Mononuclear cell (primary cell): ENCODE data around the gene SLC25A48. TPM values are rescaled to one million over a fixed set of nuclear protein-coding genes. Genes with fewer than 3 reads are reported as not detected.

Experiments used
- H3K27me3 ChIP-seq: 2 replicates; pipeline ENCODE4 v1.6.0; 2011; ENCODE audit warnings: low read length, control low read depth; ENCODE audit not compliant: insufficient read depth
- H3K4me1 ChIP-seq: 2 replicates; pipeline ENCODE4 v1.5.1; 2011; ENCODE audit warnings: mild to moderate bottlenecking, low read length, control low read depth; ENCODE audit not compliant: insufficient read depth
- H3K4me3 ChIP-seq: 2 replicates; pipeline ENCODE4 v1.5.1; 2011; ENCODE audit warnings: mild to moderate bottlenecking, low read length, moderate library complexity
- H3K9me3 ChIP-seq: 2 replicates; pipeline ENCODE4 v1.5.1; 2011; ENCODE audit warnings: low read depth, mild to moderate bottlenecking, control low read depth, low read length
- total RNA-seq: library from RNA; depleted of rRNA; stranded (reverse); fragments of >200 nt; gene quantifications from one replicate; pipeline ENCODE4 v1.2.3, GENCODE V29; 2012

Gene SLC25A48
- total RNA-seq, 1 donor, result not detected

DNA sequence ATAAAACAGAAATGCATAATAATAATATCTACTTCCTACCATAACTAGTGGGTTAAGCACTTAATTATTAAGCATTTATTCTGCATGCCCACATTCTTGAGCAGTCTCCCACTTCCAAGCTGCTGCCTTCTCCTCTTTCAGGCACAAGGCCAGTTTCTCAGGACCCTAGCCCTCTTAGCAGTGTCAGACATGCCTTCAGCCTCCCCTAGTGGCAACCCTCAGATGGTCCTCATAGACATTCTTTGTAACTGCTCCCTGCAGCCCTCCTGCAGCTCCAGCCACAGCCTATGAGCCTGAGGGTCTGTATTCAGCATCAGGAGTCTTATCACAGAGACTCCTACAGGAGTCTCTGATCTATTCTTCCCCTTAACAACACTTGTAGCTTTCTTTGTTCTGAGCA is 57.3 kb downstream of the SLC25A48 start:
- Histone ChIP-seq H3K27me3 (peaks cover 8% of the 10 kb centered on the region), H3K9me3 (no peaks in the 10 kb centered on the region), H3K4me1 (peaks cover 4% of the 10 kb centered on the region), H3K4me3 (no peak overlapping the region)

GRCh38 chr5:135894276-135894675 is 59.8 kb downstream of the SLC25A48 start:
- Histone ChIP-seq H3K4me3 (no peak overlapping the region), H3K4me1 (no peaks in the 10 kb centered on the region), H3K27me3 (peaks cover 13% of the 10 kb centered on the region), H3K9me3 (no peaks in the 10 kb centered on the region)

GRCh38 chr5:135894789-135895188 is 60.3 kb downstream of the SLC25A48 start:
- H3K27me3 ChIP-seq, result peaks cover 13% of the 10 kb centered on the region
- no peaks in the 10 kb centered on the region for H3K4me1 ChIP-seq
- no peak overlapping the region for H3K4me3 ChIP-seq
- H3K9me3 ChIP-seq, result no peaks in the 10 kb centered on the region

GRCh38 chr5:135895474-135896006 is 61.1 kb downstream of the SLC25A48 start, which contains the start of gene IL9:
TSS of gene IL9 (minus strand) at chr5:135895841. CDS start at chr5:135895816, 25 bp downstream.
- Histone ChIP-seq H3K27me3 (peaks cover 17% of the 10 kb centered on the region), H3K9me3 (no peaks in the 10 kb centered on the region), H3K4me1 (no peaks in the 10 kb centered on the region), H3K4me3 (no peak within 1 kb of the TSS)

DNA sequence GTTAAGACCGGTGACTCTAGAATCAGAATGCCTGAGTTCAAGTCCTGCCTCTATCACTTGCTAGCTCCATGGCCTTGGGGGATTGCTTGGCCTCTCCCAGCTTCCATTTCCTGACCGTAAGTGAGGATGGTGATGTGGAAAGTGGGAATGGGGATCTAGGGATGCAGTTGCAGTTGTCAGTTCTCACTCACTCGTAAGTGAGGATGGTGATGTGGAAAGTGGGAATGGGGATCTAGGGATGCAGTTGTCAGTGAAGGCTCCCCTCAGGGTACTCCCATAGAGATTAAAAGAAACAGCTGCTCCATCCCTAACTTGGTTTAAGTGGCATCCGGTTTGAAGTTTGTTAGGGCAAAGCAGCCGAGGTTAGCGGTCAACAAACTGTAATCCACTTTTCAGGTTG is 64.2 kb downstream of the SLC25A48 start:
- no peaks in the 10 kb centered on the region for H3K4me1 ChIP-seq
- no peak overlapping the region for H3K4me3 ChIP-seq
- peaks cover 25% of the 10 kb centered on the region for H3K27me3 ChIP-seq
- H3K9me3 ChIP-seq, result no peaks in the 10 kb centered on the region

DNA sequence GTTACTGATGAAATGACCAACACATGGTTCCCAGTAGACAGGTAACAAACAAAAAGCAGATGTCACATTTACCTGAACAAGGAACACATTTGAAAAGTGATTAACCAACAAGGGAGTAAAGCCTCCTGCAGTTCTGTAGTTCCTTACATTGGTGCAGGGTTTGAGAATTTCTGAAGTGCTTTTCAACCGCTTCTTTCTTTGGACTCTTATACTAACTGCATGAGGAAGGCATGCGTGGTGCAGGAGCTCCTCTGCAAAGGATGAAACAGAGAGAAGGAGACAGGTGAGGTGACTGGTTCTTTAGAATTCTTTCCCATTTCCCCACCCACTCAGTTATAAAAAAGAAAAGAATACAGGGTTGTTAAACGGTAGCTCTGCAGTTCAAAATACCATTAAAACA is 65.8 kb downstream of the SLC25A48 start:
- Histone ChIP-seq H3K9me3 (no peaks in the 10 kb centered on the region), H3K4me3 (no peak overlapping the region), H3K4me1 (no peaks in the 10 kb centered on the region), H3K27me3 (peaks cover 24% of the 10 kb centered on the region)

- H3K9me3 ChIP-seq, result no peaks in the 10 kb centered on the region
- H3K4me1 ChIP-seq, result no peaks in the 10 kb centered on the region
- H3K27me3 ChIP-seq, result peaks cover 24% of the 10 kb centered on the region
- H3K4me3 ChIP-seq, result no peak overlapping the region
These were observed 67.2 kb downstream of the SLC25A48 start for GRCh38 chr5:135901633-135902032.

GRCh38 chr5:135905144-135905543 is 70.7 kb downstream of the SLC25A48 start:
- no peak overlapping the region for H3K4me3 ChIP-seq
- no peaks in the 10 kb centered on the region for H3K9me3 ChIP-seq
- H3K27me3 ChIP-seq, result peaks cover 30% of the 10 kb centered on the region
- no peaks in the 10 kb centered on the region for H3K4me1 ChIP-seq

- Histone ChIP-seq H3K27me3 (peaks cover 25% of the 10 kb centered on the region), H3K9me3 (no peaks in the 10 kb centered on the region), H3K4me1 (no peaks in the 10 kb centered on the region), H3K4me3 (no peak overlapping the region)
These were observed 79.5 kb downstream of the SLC25A48 start for GRCh38 chr5:135913713-135914626.

DNA sequence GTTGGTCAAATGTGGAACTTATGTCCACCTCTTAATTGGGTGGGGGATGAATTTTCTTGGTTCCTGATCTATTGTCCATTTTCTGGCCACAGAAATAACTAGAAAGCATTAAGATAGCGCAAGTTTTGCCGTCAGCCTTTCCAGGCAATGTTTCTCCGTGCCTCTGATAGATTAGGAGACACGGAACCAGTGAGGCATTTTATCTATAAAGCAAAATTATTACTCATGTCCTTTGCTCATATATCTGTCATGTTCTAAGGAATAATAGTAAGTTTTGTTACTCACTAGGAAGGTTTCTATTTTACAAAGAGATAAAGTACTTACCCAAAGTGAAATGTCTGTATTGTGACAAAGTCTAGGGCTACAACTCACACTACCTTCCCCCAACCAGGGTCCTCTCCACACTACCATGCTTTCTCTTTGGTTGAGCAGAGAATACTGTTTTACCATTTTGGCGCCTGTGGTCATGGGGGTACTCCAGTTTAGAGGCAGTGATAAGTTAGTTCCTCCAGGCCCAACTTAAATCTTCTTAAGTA is 81.1 kb downstream of the SLC25A48 start:
- Histone ChIP-seq H3K27me3 (peaks cover 32% of the 10 kb centered on the region), H3K4me3 (no peak overlapping the region), H3K9me3 (no peaks in the 10 kb centered on the region), H3K4me1 (no peaks in the 10 kb centered on the region)

GRCh38 chr5:135916638-135917263 is 82.3 kb downstream of the SLC25A48 start:
- Histone ChIP-seq H3K27me3 (peaks cover 41% of the 10 kb centered on the region), H3K9me3 (no peaks in the 10 kb centered on the region), H3K4me1 (no peaks in the 10 kb centered on the region), H3K4me3 (no peak overlapping the region)

GRCh38 chr5:135920199-135920598 is 85.7 kb downstream of the SLC25A48 start:
- Histone ChIP-seq H3K4me3 (no peak overlapping the region), H3K4me1 (no peaks in the 10 kb centered on the region), H3K27me3 (peaks cover 49% of the 10 kb centered on the region), H3K9me3 (no peaks in the 10 kb centered on the region)

DNA sequence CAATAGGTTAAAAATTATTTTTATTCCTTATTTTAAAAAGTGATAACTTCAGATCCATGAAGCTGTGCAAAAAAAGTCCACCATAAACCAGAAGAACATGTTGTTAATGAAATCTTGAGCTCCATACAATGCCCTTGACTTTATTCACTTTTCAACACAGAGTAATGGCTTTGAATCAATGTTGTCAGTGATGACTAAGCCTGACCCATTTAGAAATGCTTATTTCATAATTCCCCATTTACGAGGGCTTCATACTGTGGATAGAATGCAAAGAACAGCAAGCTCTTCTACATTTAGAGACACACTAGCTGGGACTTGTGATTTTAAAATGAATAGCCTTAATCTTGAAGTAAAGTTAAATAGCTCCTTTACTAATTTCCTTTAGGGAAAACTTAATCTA is 86.9 kb downstream of the SLC25A48 start:
- peaks cover 57% of the 10 kb centered on the region for H3K27me3 ChIP-seq
- no peak overlapping the region for H3K4me3 ChIP-seq
- H3K4me1 ChIP-seq, result no peaks in the 10 kb centered on the region
- H3K9me3 ChIP-seq, result no peaks in the 10 kb centered on the region

- Histone ChIP-seq H3K4me1 (no peaks in the 10 kb centered on the region), H3K9me3 (no peaks in the 10 kb centered on the region), H3K4me3 (no peak overlapping the region), H3K27me3 (peaks cover 75% of the 10 kb centered on the region)
These were observed 95.8 kb downstream of the SLC25A48 start for GRCh38 chr5:135930029-135930948.
